ENCODE measurements around the gene KDM2A.

The KDM2A gene

DNA sequence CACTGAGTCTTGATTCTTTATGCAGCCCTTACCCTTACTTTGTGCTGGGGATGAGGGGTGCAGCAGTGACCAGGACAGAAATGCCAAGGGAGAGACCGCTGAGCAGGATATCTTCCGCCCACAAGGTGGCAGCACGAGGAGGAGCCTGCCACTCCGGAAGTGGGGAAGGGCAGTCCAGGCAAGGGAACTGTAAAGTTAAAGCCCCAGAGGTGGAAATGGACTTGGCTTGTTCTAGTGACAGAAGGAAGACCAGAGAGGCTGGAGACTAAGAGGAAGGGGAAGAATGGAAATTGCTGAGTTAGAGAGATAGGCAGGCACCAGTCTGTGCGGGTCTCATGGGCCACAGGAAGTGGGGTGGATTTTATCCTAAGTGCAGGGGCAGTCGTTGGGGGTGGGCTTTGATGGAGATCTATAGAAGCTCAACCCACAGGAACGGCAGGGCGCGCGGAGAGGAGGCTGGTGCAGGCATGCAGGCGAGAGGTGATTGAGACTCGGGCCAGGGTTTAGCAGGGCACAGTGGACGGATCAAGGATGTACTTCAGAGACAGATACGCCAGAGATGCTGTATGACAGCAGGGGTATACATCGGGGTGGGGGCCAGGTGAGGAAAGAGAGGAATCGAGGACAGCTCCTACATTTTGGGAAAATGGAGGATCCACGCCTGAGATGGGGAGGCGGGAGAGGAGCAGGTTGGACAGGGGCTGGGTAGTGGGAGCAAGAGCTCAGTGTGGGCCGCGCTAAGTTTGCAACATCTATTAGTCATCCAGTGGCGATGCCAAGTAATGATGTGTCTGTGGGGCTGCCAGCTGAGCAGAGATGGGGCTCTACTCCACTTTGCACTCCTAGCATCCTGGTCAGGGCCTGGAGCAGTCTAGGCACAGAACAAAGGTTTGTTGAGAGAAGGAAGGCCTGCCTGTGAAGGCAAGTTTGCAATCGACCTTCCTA, 143.9 kb downstream of the KDM2A start:
- peak; percentile 76 to 81 for DNase-seq

GRCh38 chr11:67264260-67264659, 145.2 kb downstream of the KDM2A start:
- DNase-seq: no peak

DNA sequence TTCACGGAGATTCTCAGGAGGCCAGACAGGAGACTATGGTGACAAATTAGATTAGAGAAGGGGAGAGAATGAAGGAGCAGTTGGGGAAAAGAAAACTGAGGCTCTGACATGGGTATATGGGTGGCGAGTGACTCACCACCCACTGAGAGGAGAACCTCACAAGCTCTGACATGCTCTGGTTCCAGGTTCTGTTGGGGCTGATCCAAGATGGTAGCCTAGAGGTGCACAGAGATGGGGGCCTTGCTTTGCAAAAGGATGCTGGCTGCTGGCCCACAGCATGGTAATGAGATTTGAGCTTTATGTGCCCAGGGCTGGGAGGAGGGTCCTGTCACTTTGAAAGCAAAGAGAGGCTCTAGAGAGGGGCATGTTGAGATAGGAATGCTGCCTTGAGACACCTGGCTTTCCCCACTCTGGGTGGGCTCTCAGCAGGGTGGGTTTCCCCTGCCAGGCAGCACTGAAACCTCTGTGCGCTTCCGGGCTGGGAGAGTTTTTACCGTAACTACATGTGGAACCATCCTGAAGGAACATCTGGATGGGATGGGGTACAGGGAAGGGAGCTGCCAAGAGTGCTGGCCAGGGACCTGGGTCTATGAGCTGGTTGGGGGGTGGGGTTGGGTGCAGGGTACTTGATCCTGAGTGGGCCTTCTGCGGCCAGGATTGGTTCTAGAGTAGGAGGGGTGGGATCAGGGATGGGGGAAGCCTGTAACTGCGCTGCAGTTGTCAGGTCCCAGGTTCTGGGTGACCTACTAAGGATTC, 146.0 kb downstream of the KDM2A start:
- no peak for DNase-seq

DNA sequence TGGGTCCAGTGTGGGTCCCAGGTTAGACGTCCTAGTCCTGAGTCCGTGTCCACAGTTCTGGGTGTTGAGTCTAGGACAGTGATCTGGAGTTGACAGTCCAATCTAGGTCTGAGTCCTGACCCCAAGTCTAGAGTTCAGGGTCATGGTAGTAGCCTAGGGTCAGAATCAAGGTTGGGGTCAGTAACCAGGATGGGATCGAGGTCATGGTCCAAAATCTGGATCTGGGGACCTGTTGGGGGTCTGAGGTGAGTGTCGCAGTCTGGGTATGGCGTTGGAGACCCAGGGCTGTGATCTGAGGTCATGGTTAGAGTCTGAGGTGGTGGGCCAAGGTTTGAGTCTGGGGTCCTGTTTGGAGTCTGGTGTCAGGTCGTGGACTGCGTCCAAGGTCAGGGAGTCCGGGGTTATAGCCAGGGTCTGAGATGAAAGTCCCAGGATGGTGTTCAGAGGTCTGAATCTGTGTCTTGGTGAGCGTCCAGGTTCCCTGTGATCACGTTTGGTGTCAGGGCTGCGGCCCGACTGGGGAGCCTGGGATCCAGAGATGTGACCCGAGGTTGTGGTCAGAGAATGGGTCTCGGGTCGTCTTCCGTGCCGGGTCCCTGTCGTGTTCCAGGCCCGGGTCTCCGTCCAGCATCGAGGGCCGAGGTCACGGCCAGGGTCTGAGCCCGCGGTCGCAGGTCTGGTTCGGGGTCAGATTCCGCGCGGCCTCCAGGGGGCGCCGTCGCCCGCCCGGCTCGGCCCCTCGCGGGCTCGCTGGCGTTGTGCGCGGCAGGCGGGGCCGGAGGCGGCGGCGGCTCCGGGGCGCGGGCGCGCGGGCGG, 146.8 kb downstream of the KDM2A start:
- peak; percentile 74 to 84 for DNase-seq

- DNase-seq: peak; percentile 40 to 59
Observed at GRCh38 chr11:67266449-67267187, 147.6 kb downstream of the KDM2A start, which contains the start of gene GRK2. TSS of gene GRK2 (plus strand) at chr11:67266473. CDS start at chr11:67266700, 227 bp downstream.

DNA sequence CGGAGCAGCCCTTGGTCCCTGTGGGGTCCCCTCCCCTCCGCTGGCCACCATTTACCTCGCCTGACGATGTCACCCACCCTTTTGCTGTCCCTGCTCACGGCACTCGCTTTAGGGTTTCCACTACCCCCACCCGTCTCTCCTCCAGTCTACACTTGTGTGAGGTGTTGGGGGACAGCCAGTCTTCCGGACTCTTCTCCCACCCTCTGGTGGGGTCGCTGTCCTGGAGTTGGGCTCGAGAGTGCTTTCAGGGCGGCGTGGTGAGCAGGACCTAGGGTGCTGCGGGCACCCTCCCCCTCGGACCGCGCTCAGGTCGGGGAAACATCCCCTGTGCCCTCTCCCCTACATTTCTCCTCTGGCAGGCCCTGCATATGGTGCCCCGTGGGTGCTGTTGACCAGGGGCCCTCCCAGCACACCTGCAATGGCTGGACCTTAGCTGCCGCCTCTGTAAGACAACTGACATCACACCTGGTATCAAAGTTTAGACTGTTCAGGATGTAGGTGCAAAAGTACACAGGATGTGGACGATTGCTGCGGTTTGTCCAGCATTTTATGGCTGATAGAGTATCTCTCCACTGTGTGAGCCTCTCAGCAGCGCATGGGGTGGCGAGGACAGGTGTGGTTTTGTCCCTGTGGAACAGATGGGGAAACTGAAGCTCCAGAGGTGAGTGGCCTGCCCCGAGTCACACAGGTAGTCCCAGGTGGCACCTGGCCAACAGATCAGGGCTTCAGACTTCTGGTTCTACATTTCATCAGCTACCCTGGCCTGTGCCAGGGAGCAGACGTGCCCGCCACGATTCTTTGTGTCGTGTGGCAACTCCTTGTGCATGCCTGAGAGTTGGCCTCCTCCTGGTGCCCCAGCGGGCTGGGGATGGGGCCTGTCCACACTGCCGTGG, 148.4 kb downstream of the KDM2A start:
- no peak for DNase-seq

DNA sequence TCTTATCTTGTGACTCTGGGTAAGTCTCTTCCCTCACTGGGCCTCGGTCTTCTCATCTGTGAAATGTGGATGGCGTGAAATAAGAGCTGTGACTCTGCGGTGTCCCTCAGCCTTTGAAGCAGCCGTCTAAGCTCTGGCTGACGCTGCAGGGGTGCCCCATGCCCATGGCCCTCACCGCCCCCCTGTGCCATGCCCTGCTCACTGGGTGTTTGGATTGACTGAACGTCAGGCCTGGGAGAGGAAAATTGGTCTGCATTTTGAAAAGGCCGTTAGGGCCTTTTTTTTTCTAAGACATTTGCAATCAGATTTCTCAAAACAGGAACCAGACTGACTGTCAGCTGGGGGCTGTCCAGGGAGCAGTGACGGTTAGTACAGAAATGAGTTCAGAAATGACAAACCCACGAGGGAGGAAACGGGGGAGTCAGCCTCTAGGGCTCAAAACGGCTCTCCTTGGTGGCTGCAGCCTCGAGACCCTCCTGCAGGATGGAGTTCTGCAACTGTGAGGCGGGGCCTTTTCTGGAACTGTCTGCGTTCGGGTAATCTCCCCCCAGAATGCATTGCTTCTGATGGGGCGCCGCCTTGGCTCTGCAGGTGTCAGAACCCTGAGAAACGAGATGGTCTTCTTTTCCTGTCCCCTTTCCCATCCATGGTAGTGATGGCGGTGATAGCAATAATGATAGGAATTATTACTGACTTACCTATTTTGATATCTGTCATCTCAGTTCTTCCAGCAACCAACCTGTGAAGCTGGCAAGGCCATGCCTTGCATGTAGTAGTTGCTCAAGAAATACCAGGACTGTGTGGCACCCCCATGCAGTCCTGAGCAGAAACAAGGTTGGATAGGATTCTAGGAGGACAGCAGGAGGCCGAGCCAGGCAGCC, 149.3 kb downstream of the KDM2A start:
- DNase-seq: peak; percentile 50 to 67

- no peak for DNase-seq
Observed at GRCh38 chr11:67268962-67269268, 149.9 kb downstream of the KDM2A start.

- no peak for DNase-seq
Observed at GRCh38 chr11:67269401-67270255, 150.6 kb downstream of the KDM2A start.

GRCh38 chr11:67270256-67271204, 151.5 kb downstream of the KDM2A start:
- no peak for DNase-seq

- no peak for DNase-seq
Observed at GRCh38 chr11:67271205-67271540, 152.1 kb downstream of the KDM2A start.

DNA sequence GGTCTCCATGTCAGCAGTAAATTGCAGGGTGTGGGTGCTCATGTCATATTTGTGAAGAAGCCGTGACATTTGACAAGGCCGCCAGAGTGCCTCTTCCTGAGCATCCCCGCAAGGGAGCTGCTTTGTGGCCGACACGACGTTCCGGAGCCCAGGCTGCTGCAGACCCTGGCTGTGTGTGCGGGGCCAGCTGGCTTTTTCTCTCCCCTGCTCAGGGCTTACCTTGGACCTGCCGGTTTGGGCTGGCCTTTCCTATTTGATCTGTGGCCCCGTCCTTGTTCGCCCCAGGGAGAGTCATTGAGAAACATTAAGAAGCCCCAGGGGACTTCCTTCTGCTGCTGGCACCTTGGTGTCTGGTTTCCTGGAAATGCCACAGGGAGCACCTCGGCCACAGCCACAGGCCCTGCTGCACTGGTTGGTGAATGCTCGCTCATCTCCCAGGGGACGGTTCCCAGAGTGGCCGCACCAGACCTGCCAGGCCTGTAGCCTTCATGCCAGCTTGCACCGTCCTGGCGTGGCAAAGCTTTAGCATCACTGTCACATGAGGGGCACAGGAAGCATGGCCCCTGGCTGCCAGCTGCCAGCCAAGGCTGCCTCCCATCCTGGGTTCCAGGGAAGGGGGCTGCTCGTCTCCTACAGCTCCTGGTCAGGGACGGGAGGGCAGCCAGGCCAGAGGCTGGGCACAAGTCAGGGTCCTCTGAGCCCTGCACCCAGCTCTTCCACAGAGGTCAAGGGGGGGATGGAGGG, 152.7 kb downstream of the KDM2A start:
- peak; percentile 75 to 79 for DNase-seq

- DNase-seq: no peak
Observed at GRCh38 chr11:67272327-67273259, 153.5 kb downstream of the KDM2A start.

GRCh38 chr11:67273260-67273990, 154.4 kb downstream of the KDM2A start:
- no peak for DNase-seq
